ENCODE results near the gene CLK2. TPM values are rescaled to one million over a fixed set of nuclear protein-coding genes. Genes with fewer than 3 reads are reported as not detected.

Gene CLK2
- total and polyA plus RNA-seq, 9 of the 15 experiments (the other 6 are each of a cell fraction or from before 2014, with no cell fraction given) = 13.5 to 81.4 (median 39.6) TPM

DNA sequence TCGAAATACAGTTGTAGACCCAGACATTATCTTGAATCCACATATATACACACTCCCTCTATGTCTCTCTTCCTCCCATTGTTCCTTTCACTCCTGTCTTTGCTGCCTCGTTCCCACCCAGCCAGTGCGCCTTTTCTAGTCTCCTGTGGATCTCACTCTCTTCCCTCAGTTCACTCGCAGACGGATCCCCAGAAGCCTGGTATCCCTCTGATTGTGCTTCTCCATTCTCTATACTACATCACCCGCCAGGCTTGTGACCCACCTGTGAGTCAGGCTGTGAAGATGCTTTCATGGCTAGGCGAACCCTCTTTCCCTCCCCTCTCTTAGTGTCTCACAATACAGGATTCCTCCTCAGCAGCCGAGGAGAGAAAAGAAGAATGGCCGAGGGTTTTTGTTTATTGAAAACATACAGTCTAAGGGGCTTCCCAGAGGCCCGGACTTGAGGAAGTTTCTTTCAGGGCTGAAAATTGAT, 5.4 kb upstream of the CLK2 start:
- FAIRE-seq = no peak
- Histone ChIP-seq H3K27ac (ENCODE audit: extremely low read depth, low read depth, low read length) (no peak overlapping the region), H3K9me3 (replicated peaks; ENCODE audit: control insufficient read depth, insufficient read depth, low read depth, low read length) (no peaks in the 10 kb centered on the region), H3K9ac (ENCODE audit: insufficient read depth in 1 of 2, low read depth in 2 of 2, low read length in 2 of 2) (peak overlapping the region in 1 of 2 experiments; percentile 68; a peak in 1 of 4 replicates), H3K9me1 (ENCODE audit: control insufficient read depth, insufficient read depth, low read length) (no peaks in the 10 kb centered on the region), H4K20me1 (replicated peaks; ENCODE audit: control insufficient read depth, insufficient read depth, low read length) (no peaks in the 10 kb centered on the region), H3K27me3 (ENCODE audit: control insufficient read depth in 2 of 2, insufficient read depth in 2 of 2, low read length in 2 of 2) (no peaks in the 10 kb centered on the region), H3K4me1 (replicated peaks in 1 of 2; ENCODE audit: control insufficient read depth in 2 of 2, insufficient read depth in 2 of 2, low read length in 2 of 2) (peaks cover 18 to 43% of the 10 kb centered on the region in 2 experiments; a peak in 4 of 5 replicates), H3K79me2 (ENCODE audit: control insufficient read depth, insufficient read depth, low read length) (peaks cover 2% of the 10 kb centered on the region), H3K36me3 (ENCODE audit: control insufficient read depth, insufficient read depth, low read length) (peaks cover 4% of the 10 kb centered on the region; the same call in 2 of the 3 replicates), H3K4me2 (ENCODE audit: insufficient read depth, low read length) (peak overlapping the region; percentile 80; the same call in 1 of the 2 replicates), H3K4me3 (0 out of 2 replicates have a peak overlapping the region, but pooled peaks have one; percentile 57), H2AFZ (ENCODE audit: low read depth, low read length) (no peak overlapping the region)
- WGBS (ENCODE audit: insufficient coverage, low coverage, missing lambda C conversion rate) = 33% methylated on average over 10 of the region's 10 CpGs
- no peak for ATAC-seq
- ChIA-PET CTCF (ENCODE audit: low intra/inter-chr PET ratio) (interaction anchor here (0.6 to 1.1 kb wide), 2 partner anchors 28 to 37 kb away, joined by 4 to 5 read pairs; no protein-coding TSS in a partner anchor), POLR2A (interaction anchor here (0.6 to 1.0 kb wide), 4 partner anchors 17 to 94 kb away, joined by 3 read pairs; partner anchors contain the start of gene SCAMP3)
- TSS peak; percentile 43 for BruUV-seq (replicated peaks)
- in situ Hi-C loops (cut with MboI) (no loop called here), intact Hi-C loops (cut with micrococcal nuclease) (no loop called here)
- no peak for DNase-seq (ENCODE audit: extremely low read depth in 1 of 4, low spot score in 3 of 4)
- TF ChIP-seq SMARCA5 (IDR thresholded peaks at IDR 0.05) (no peak), ILF3 (IDR thresholded peaks at IDR 0.05; ENCODE audit: borderline replicate concordance) (no peak), SRSF3 (IDR thresholded peaks at IDR 0.05; ENCODE audit: insufficient read depth, low read length) (no peak), MTA1 (IDR thresholded peaks at IDR 0.05; ENCODE audit: borderline replicate concordance) (no peak), SRSF7 (optimal IDR thresholded peaks at IDR 0.05; ENCODE audit: low read depth, low read length) (no peak), MCM2 (IDR thresholded peaks at IDR 0.05; ENCODE audit: low read depth) (no peak), ZNF174 (CRISPR knock-in tag; IDR thresholded peaks at IDR 0.05) (no peak)
- TF ChIP-seq, protein P1, sequence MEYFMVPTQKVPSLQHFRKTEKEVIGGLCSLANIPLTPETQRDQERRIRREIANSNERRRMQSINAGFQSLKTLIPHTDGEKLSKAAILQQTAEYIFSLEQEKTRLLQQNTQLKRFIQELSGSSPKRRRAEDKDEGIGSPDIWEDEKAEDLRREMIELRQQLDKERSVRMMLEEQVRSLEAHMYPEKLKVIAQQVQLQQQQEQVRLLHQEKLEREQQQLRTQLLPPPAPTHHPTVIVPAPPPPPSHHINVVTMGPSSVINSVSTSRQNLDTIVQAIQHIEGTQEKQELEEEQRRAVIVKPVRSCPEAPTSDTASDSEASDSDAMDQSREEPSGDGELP (CRISPR knock-in tag; IDR thresholded peaks at IDR 0.05; ENCODE audit: borderline replicate concordance) = no peak
- TF ChIP-seq, protein P2, sequence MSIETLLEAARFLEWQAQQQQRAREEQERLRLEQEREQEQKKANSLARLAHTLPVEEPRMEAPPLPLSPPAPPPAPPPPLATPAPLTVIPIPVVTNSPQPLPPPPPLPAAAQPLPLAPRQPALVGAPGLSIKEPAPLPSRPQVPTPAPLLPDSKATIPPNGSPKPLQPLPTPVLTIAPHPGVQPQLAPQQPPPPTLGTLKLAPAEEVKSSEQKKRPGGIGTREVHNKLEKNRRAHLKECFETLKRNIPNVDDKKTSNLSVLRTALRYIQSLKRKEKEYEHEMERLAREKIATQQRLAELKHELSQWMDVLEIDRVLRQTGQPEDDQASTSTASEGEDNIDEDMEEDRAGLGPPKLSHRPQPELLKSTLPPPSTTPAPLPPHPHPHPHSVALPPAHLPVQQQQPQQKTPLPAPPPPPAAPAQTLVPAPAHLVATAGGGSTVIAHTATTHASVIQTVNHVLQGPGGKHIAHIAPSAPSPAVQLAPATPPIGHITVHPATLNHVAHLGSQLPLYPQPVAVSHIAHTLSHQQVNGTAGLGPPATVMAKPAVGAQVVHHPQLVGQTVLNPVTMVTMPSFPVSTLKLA (conservative IDR thresholded peaks at IDR 0.05) = no peak
